Neural crest cell (in vitro differentiated cells): ENCODE measurements around the gene EGFLAM. TPM values are rescaled to one million over a fixed set of nuclear protein-coding genes. Genes with fewer than 3 reads are reported as not detected.

ENCODE experiments used
- DNase-seq: peaks from one replicate; pipeline ENCODE4 v3.0.0; 2021; ENCODE audit warnings: low read depth, mixed read lengths, low spot score
- H3K27ac Mint-ChIP-seq: one replicate; pipeline ENCODE4 v1.8.0; 2021; ENCODE audit warnings: mild to moderate bottlenecking, mixed read lengths; ENCODE audit not compliant: unreplicated experiment
- H3K27me3 Mint-ChIP-seq: 2 replicates; pipeline ENCODE4 v1.8.0; 2021; ENCODE audit warnings: low read depth, mild to moderate bottlenecking, mixed read lengths
- H3K36me3 Mint-ChIP-seq: 2 replicates; pipeline ENCODE4 v1.8.0; 2021; ENCODE audit warnings: low read depth, mild to moderate bottlenecking, mixed read lengths
- H3K4me1 Mint-ChIP-seq: 2 replicates; pipeline ENCODE4 v1.8.0; 2021; ENCODE audit warnings: mixed read lengths
- H3K4me3 Mint-ChIP-seq: one replicate; pipeline ENCODE4 v1.8.0; 2021; ENCODE audit warnings: mild to moderate bottlenecking, mixed read lengths
- H3K9me3 Mint-ChIP-seq: 2 replicates; pipeline ENCODE4 v1.8.0; 2021; ENCODE audit warnings: mixed read lengths
- CTCF ChIP-seq: fragments of 200-600 bp; sonication (generic); conservative IDR thresholded peaks from 2 replicates; pipeline ENCODE4 v1.5.0; 2021; ENCODE audit warnings: antibody characterized with exemption, mild to moderate bottlenecking
- total RNA-seq: library from RNA; stranded (reverse); gene quantifications from 2 replicates; pipeline ENCODE4 v1.2.1, GENCODE V29; 2021

The EGFLAM gene
- total RNA-seq, 1 donor from 2014 or later, result 9.1 TPM

GRCh38 chr5:38479315-38479904 is 221.1 kb downstream of the EGFLAM start:
- Mint-ChIP-seq H3K4me1 (peaks cover 16% of the 10 kb centered on the region), H3K27ac (no peak overlapping the region), H3K27me3 (no peaks in the 10 kb centered on the region), H3K9me3 (no peaks in the 10 kb centered on the region), H3K36me3 (peaks cover 3% of the 10 kb centered on the region), H3K4me3 (no peak overlapping the region)
- no peak for TF ChIP-seq CTCF
- no peak for DNase-seq

DNA sequence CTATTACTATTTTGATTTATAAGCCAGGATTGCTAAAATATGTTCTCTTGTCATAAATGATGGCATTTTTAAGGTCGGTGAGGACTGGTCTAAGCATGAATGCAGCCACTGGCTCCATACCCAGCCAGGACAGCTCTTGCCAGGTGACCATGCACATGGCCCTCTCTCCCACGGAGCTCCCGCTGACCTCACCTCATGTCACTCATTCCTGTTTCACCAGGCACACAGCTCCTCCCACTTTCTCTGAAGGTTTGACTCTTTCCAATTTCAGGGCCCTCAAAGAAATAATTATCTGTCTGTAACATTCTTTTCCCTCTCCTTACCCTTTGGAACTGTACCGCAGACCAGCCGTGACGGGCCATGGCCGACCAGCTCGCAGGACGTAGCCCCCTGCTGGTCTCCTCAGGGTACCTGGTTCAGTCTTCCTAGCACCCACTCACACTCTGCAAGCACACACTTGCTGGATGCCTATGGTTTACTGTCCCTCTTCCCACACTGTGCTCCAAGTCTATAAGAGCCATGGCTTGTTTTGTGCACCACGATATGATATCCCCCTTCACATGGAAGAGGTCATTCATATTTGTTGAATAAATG is 225.5 kb downstream of the EGFLAM start:
- Mint-ChIP-seq H3K9me3 (no peaks in the 10 kb centered on the region), H3K27me3 (no peaks in the 10 kb centered on the region), H3K4me3 (no peak overlapping the region), H3K27ac (no peak overlapping the region), H3K4me1 (peaks cover 6% of the 10 kb centered on the region), H3K36me3 (peaks cover 10% of the 10 kb centered on the region)
- no peak for DNase-seq
- TF ChIP-seq CTCF, result no peak

DNA sequence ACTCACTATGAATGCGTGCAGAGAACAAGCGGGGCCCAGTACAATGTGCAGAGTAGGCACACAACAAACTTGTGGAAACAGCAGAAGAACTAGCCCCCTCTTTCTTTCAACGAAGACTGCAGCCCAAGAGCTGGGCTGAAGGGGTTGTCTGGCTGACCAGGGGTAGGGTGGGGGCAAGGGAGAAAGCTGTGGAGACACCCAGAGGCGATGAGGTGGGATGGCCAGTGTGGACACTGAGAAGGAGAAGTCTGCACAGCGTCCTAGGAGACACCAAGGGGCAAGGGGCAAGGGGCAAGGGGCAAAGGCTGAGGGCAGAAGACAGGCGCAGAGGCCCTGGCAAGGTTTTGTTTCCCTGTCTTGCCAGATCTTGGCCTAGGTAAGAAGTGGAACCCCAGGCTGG is 235.8 kb downstream of the EGFLAM start:
- H3K27me3 Mint-ChIP-seq, result no peaks in the 10 kb centered on the region
- no peaks in the 10 kb centered on the region for H3K4me1 Mint-ChIP-seq
- H3K27ac Mint-ChIP-seq, result no peak overlapping the region
- DNase-seq, result no peak
- peaks cover 5% of the 10 kb centered on the region for H3K36me3 Mint-ChIP-seq
- no peaks in the 10 kb centered on the region for H3K9me3 Mint-ChIP-seq
- TF ChIP-seq CTCF, result no peak
- no peak overlapping the region for H3K4me3 Mint-ChIP-seq

DNA sequence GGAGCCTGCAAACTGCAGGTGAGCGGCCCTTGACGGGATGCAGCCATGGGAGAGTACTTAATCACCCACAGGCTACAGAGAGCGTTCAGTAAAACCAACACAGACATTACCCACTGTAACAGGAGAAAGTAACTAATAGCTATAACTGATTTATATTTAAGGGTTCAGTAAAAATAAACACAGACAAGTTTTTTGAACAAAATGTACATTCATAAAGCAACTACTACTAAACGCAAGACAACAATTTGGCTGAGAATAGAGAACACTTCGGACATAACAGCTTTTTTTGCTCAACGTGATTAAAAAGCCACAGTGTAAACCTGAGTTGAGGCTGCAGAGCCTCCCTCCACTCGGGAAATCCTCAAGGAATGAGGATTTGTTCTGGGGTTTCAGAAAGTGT is 236.4 kb downstream of the EGFLAM start:
- Mint-ChIP-seq H3K4me1 (no peaks in the 10 kb centered on the region), H3K27ac (no peak overlapping the region), H3K4me3 (no peak overlapping the region), H3K27me3 (no peaks in the 10 kb centered on the region), H3K9me3 (no peaks in the 10 kb centered on the region), H3K36me3 (peaks cover 5% of the 10 kb centered on the region)
- no peak for TF ChIP-seq CTCF
- DNase-seq, result no peak

DNA sequence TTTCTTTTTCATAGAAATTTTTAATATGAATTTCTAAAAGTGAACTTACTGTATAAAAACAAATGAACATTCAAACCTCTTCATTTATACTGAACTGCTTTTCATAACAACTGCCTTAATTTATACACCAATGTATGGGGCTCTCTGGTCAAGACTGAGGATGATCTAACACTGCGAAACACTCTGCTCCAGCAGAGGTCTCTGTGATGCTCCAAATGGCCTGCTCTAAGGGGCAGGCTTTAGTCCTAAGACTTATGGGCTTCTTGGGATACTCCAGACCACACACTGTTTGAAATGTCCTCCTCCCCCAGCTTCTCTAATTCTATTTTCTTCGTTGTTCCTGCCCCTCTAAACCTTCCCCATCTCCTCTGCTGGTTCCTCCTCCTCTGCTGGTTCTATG is 239.6 kb downstream of the EGFLAM start:
- Mint-ChIP-seq H3K9me3 (no peaks in the 10 kb centered on the region), H3K4me1 (no peaks in the 10 kb centered on the region), H3K4me3 (no peak overlapping the region), H3K27ac (no peak overlapping the region), H3K36me3 (peaks cover 2% of the 10 kb centered on the region), H3K27me3 (no peaks in the 10 kb centered on the region)
- DNase-seq, result no peak
- TF ChIP-seq CTCF, result no peak
